Bone marrow (tissue), 2 donors: Measurements from ENCODE around the gene CFAP161.

Source experiments
- DNase-seq, 2 donors: peaks; one replicate each; lab custom pipeline; 2025; lab: John Stamatoyannopoulos, UW

Gene CFAP161, protein sequence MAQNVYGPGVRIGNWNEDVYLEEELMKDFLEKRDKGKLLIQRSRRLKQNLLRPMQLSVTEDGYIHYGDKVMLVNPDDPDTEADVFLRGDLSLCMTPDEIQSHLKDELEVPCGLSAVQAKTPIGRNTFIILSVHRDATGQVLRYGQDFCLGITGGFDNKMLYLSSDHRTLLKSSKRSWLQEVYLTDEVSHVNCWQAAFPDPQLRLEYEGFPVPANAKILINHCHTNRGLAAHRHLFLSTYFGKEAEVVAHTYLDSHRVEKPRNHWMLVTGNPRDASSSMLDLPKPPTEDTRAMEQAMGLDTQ

GRCh38 chr15:81133782-81134461, at the start of gene CFAP161:
Gene CFAP161 (plus strand): TSS chr15:81134270. CDS start chr15:81134330, 60 bp downstream.
- DNase-seq: no peak

DNA sequence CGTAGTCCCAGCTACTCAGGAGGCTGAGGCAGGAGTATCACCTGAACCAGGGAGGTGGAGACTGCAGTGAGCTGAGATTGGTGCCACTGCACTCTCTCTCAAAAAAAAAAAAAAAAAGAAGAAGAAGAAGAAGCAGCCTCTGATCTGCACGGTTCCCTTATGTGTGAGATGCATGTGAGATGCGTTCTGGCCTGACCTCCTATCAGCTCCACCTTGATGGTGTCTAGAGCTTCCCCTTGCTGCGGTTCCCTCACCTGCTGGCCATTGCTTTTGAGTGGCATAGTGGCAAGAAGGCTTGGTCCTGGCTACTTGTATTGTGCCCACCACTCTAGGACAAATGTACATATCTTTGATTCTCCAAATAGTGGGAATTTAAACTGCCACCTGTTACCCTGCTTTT, 49.4 kb upstream of the CFAP161 start:
- DNase-seq: peak in 1 of 2 donors; percentile 29

DNA sequence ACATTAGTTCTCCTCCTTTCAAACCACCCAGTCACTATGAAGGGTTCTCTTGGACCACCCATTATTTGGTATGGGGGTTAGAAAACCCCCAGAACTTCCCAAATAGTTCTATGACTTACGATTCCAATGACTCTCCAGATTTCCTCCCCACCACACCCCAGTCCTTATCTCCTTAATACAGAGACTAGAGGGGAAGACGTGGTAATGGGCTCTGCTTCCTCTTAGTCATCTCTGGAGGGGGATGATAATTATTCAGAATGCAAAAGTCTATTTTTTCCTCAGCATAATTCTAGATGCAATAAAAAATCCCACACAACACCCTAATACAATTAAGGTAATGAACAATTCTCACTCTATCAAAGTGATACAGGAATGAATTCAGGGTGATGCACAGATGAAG, 48.9 kb upstream of the CFAP161 start:
- peak in 1 of 2 donors; percentile 94 for DNase-seq

GRCh38 chr15:81085898-81086297, 48.2 kb upstream of the CFAP161 start:
- no peak for DNase-seq

GRCh38 chr15:81087066-81087465, 47.0 kb upstream of the CFAP161 start:
- no peak for DNase-seq

DNA sequence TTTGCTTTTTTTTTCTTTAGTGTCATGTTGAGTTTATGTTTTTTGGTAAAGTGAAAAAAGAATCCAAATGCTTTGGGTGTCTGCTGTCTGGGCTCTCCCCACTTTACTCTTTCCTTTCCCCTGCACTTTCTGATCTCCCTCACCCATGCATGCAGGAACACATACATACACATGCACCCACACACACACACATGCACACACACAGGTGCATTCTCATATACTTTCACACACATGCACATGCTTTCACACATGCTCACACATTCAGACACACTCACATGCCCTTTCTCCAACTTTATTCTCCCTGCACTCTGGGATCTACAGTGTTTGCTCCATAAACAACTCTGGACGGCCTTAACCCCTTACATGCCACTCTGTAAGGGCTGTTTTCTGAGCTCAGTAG, 46.4 kb upstream of the CFAP161 start:
- no peak for DNase-seq

DNA sequence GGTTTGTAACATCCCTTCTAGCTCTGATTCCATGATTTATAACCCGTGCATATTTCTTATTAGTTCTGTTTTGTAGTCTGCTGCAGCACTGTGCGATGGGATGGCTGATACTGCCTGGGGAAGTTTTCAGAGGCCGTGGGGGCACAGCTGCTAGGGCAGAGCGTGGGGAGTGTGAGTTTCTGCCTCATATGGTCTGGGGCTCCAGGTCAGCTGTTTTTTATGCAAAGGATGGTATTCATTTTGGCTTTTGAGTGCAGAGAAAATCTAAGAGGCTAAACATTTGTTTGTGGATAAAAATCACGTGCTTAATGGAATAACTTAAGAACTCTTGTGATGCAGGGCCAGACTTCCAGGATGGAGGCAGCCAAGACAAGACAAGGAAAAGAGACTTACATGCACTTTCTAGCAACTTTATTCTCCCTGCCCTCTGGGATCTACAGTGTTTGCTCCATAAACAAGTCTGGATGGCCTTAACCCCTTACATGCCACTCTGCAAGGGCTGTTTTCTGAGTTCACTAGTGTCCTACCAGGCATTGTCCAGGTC, 45.5 kb upstream of the CFAP161 start:
- DNase-seq: no peak

DNA sequence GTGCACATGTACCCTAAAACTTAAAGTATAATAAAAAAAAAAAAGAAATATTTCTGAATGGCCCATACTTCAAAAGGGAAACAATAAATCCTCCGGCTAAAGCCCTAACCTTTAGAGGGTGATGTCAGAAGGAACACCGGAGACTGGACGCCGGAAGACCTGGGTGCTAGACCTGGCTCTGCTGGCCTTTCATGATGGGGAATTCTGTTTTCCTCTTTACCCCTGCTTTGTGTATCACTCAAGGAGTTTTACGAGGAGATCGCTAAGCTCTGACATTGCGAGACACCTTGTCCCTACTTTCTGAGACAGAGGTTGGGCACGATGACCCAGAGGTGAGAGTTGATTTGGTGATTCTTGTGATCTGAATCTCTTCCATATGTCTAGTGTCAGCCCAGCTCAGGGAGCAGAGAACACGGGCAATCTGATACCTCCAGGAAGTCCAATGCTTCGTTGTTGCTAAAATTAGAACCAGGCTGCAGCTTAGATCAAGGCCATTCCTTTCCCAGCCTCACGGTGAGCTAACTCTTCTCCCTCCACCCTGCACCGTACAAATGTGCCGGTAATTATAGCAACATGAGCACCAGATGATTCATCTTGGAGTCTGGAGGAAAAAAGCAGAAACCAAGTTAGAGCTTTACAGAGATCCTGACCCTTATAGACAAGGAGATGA, 42.0 kb upstream of the CFAP161 start:
- DNase-seq: peak in 1 of 2 donors; percentile 62

DNA sequence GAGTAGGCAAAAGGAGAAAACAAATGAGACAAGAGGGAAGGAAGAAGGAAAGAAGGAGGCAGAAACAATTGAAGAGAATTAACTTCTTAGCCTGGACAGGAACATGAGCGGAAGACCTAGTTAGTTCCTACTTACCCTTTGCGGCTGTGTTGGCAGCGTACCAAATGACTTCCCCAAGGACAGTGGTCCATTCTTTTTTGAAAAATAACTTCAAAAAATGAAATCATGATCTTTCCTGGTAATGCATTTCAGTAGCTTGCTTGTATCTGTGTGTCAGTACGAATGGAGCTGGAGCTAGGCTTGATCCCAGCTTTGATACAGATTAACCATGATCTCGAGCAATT, 41.5 kb upstream of the CFAP161 start:
- no peak for DNase-seq

GRCh38 chr15:81093961-81094360, 40.1 kb upstream of the CFAP161 start:
- no peak for DNase-seq

- no peak for DNase-seq
Measured at GRCh38 chr15:81095690-81096365, 38.2 kb upstream of the CFAP161 start.

GRCh38 chr15:81096398-81096797, 37.7 kb upstream of the CFAP161 start:
- no peak for DNase-seq

DNA sequence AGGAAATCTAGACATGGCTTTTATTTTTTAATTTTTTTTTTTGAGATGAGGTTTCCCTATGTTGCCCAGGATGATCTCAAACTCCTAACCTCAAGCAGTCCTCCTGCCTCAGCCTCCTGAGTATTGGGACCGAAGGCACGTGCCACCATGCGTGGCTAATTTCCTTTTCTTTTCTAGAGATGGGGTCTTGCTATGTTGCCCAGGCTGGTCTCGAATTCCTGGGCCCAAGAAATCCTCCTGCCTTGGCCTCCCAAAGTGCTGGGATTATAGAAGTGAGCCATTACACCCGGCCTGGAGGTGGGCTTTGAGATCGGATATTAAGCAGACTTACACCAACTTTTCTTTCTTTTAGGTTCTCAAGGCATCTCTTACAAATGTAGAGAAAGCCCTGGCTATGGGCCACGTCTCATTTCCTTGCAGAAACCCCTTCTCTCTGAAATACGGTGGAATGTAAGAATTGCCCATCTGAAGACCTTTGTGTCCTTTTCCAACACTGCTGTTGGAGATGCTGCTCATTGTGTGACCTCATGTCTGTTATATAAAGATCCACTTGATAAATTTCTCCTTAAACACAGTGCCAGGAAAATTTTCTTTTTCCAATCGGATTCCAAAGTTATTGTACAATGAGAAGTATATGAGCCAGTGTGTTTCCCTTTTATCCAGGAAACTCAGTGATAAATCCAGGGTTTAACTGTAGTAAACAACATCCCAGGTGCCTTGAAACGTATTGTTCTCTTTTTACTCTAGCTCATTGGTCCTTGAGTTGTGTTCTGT, 36.8 kb upstream of the CFAP161 start:
- no peak for DNase-seq

DNA sequence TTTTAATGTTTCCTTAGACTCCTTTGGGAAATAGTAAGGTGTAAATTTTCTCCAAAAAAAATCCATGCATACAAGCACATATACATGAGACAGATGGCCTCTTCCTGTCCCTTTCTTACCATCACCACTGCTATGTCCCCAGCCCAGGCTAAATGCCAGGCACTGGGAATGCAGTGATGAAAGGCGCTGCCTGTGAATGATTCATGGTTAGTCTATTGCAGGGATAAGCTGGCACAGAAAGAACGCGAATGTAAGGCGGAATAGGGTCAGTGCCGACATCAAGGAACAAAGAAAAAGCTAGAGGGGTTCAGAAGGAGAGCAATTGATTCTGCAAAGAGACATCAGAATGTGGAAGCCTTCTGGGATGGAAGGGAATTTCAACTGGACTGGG, 36.2 kb upstream of the CFAP161 start:
- DNase-seq: no peak

GRCh38 chr15:81098349-81098748, 35.7 kb upstream of the CFAP161 start:
- DNase-seq: no peak

DNA sequence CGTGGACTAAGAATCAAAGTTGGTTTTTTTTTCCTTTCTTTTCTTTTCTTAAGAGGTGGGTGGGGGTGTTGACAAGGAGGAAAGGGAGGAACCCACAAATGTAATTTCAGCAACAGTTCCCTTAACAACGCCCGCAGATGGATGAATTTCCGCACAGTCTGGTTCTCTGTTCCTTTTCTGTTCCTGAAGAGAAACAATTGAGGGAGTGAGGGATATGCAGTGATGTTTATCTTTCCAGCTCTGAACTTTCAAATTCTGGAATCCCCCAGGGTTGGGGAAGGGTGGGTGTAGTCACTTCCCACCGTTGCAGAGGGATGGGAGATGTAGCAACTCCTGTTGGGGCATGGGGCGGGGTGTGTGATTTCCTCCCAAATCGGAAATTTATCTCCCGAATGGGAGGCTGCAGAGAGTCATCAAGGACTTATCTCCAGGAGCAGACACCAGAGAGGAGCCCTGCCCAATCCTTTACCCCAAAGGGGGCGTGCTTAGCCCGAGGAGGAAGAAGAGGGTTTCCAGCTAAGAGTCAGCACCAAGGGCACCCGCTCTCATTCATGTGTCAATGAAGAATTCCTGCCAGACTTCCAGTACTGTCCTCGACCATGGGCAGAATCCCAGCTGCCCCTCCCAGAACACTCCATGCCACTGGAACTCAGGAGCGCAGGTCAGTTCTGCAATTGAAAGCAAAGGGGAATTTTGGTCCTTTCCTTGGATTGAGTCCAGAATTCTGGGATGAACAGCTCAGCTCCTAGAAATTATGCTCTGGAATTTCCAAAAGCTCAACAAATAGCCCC, 35.0 kb upstream of the CFAP161 start:
- peak in 1 of 2 donors; percentile 78 for DNase-seq

GRCh38 chr15:81101894-81102815, 31.9 kb upstream of the CFAP161 start:
- no peak for DNase-seq

DNA sequence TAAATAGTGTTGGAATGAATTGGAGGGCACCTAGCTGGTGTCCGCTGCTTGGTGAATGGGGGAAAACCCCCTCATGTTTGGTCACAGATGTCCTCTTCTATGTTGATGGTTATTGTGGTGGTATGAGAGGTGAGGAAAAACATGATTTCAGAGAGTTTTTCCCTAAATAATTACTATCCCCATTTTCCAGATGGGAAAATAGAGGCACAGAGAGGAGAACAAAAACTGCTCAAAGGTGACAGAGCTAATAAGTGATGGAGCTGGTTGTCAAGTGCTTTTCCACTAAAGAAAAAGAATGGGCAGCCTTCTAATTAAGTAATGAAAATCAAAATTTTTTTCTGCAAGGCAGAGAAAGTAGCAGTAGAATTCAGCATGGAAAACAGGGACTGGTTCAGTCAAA, 30.2 kb upstream of the CFAP161 start:
- no peak for DNase-seq

GRCh38 chr15:81105545-81105944, 28.5 kb upstream of the CFAP161 start:
- DNase-seq: no peak

DNA sequence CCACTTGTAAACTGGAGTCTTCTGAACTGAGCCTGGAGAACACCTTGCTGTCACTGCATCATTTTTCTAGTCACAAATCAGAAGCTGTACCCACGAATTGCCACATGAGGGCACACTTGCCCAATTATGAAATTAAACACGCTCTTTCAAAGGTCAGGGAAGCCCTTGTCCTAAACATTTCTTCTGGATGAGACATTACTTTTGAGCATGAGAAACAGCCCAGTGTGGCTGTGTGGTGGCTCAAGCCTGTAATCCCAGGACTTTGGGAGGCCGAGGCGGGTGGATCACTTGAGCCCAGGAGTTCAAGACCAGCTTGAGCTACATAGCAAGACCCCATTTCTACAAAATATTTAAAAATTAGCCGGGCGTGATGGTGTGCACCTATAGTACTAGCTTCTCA, 27.5 kb upstream of the CFAP161 start:
- DNase-seq: peak in 1 of 2 donors; percentile 46
